ENCODE results near the gene NXPH3.
A peak's percentile ranks its signal among the peaks of the same experiment; 100 is the strongest.

DNA sequence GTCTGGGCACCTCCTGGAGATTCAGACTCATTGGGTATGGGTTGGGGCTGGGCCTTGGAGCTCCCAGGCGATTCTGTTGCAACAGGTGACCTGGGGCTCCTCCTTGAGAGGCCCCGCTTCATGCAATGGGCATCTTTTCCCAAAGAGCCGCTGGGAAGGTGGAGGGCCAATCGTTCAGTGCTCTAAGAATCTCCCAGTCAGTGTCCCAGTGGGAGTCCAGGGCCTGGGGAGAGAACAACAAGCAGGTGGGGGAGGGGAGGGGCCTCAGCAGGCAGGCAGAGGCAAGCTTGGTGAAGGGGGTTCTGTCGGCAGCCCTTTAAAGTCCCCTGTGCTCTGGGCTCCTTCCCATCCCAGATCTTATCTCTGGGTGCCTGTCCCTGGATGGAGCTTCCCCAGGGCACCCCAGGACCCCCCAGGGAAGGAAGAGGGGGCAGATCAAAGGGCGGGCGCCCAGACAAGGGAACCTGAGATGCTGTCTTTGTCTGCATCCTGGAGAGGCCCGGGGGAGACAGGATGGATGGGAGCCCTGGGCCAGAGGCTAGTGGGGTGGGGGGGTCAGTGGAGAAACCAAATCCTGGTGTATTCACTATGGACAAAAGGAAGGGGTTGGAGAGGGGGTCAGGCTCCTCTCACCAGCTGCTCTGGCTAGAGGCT, 30.5 kb upstream of the NXPH3 start:
- peak; percentile 28; the same call in 1 of the 2 replicates for TF ChIP-seq GATA2 (IDR thresholded peaks at IDR 0.05; ENCODE audit: low read depth, low read length)
- no peak for TF ChIP-seq GATA3 (IDR thresholded peaks at IDR 0.05; ENCODE audit: low read depth, low read length)

All from SH-SY5Y (cell line).